HepG2 (cell line): ENCODE data around the gene AARS1. TPM values are rescaled to one million over a fixed set of nuclear protein-coding genes. Genes with fewer than 3 reads are reported as not detected.

Experiments
- ATF6 ChIP-seq: sonication (generic); formaldehyde crosslinking; conservative IDR thresholded peaks from 2 replicates; pipeline ENCODE4 v1.4.0; 2020; ENCODE audit warnings: missing genetic modification reagents
- BHLHE40 ChIP-seq: IDR thresholded peaks from 2 replicates; pipeline ENCODE4 v1.6.1; 2011; ENCODE audit warnings: low read length, improper control_type of control experiment
- BRCA1 ChIP-seq: sonication (generic); formaldehyde crosslinking; IDR thresholded peaks from 2 replicates; pipeline ENCODE4 v1.4.0; 2020; ENCODE audit warnings: missing genetic modification reagents
- FOXJ3 ChIP-seq: sonication (generic); formaldehyde crosslinking; IDR thresholded peaks from 2 replicates; pipeline ENCODE4 v1.4.0; 2020; ENCODE audit warnings: missing genetic modification reagents, mild to moderate bottlenecking, borderline replicate concordance
- IRF9 ChIP-seq: sonication (generic); formaldehyde crosslinking; IDR thresholded peaks from 2 replicates; pipeline ENCODE4 v1.8.0; 2022; ENCODE audit warnings: missing genetic modification reagents, mild to moderate bottlenecking, borderline replicate concordance
- KAT8 ChIP-seq: IDR thresholded peaks from 2 replicates; pipeline ENCODE4 v1.6.1; 2016; ENCODE audit warnings: missing genetic modification reagents, missing compliant biosample characterization
- KDM4B ChIP-seq: sonication (generic); formaldehyde crosslinking; IDR thresholded peaks from 2 replicates; pipeline ENCODE4 v1.4.0; 2020; ENCODE audit warnings: missing genetic modification reagents
- MEF2D ChIP-seq: sonication (generic); formaldehyde crosslinking; IDR thresholded peaks from 2 replicates; pipeline ENCODE4 v1.5.1; 2020; ENCODE audit warnings: mild to moderate bottlenecking, missing genetic modification reagents
- NONO ChIP-seq, 2 experiments: fragments of 450-650 bp in 1 of 2; sonication (generic) in 1 of 2; formaldehyde crosslinking in 1 of 2; IDR thresholded peaks in 1 of 2; conservative IDR thresholded peaks in 1 of 2; 2 replicates each; pipeline versions ENCODE4 v1.6.1 to v1.8.0; 2017 to 2022; ENCODE audit warnings: mild to moderate bottlenecking in 1 of 2, missing genetic modification reagents in 1 of 2, moderate library complexity in 1 of 2
- ONECUT2 ChIP-seq: sonication (generic); formaldehyde crosslinking; IDR thresholded peaks from 2 replicates; pipeline ENCODE4 v1.4.0; 2020; ENCODE audit warnings: missing genetic modification reagents
- SOX5 ChIP-seq: IDR thresholded peaks from 2 replicates; pipeline ENCODE4 v1.6.1; 2016; ENCODE audit warnings: borderline replicate concordance
- ZBTB33 ChIP-seq: sonication (generic); formaldehyde crosslinking; IDR thresholded peaks from 2 replicates; pipeline ENCODE4 v1.4.0; 2020; ENCODE audit warnings: missing genetic modification reagents
- ZBTB7B ChIP-seq: sonication (generic); formaldehyde crosslinking; IDR thresholded peaks from 2 replicates; pipeline ENCODE4 v1.4.0; 2020; ENCODE audit warnings: missing genetic modification reagents
- ZNF432 ChIP-seq: sonication (generic); formaldehyde crosslinking; IDR thresholded peaks from 2 replicates; pipeline ENCODE4 v1.5.0; 2020; ENCODE audit warnings: missing genetic modification reagents, mild to moderate bottlenecking, borderline replicate concordance
- ZNF558 ChIP-seq: sonication (generic); formaldehyde crosslinking; IDR thresholded peaks from 2 replicates; pipeline ENCODE4 v1.9.0; 2022; ENCODE audit warnings: mild to moderate bottlenecking, missing genetic modification reagents, borderline replicate concordance
- ZNF629 ChIP-seq: sonication (generic); formaldehyde crosslinking; conservative IDR thresholded peaks from 2 replicates; pipeline ENCODE4 v1.5.0; 2020; ENCODE audit warnings: missing genetic modification reagents
- ZSCAN22 ChIP-seq: sonication (generic); formaldehyde crosslinking; IDR thresholded peaks from 2 replicates; pipeline ENCODE4 v1.4.0; 2020; ENCODE audit warnings: mild to moderate bottlenecking, missing genetic modification reagents
- polyA plus RNA-seq, 8 experiments: library from polyadenylated mRNA; depleted of rRNA in 3 of 8; stranded (reverse) in 7 of 8; unstranded in 1 of 8; fragments of >200 nt; fragmentation: Illumina TruSeq in 4 of 8; extraction: Trizol in 4 of 8; gene quantifications; 2 replicates each; pipeline versions ENCODE4 v1.2.1 to v1.2.3, GENCODE V29; 2011 to 2016; ENCODE audit warnings: low read depth in 4 of 8, missing spikeins in 1 of 8, mixed read lengths in 1 of 8; ENCODE audit not compliant: insufficient read depth in 1 of 8
- total RNA-seq, 5 experiments: library from RNA; depleted of rRNA; stranded (reverse); fragments of >200 nt; fragmentation: Illumina TruSeq; extraction: Trizol; gene quantifications; 2 replicates each; pipeline ENCODE4 v1.2.3, GENCODE V29; 2016; ENCODE audit warnings: low read depth in 1 of 5
- TF ChIP-seq, protein P1 (sequence below): sonication (generic); formaldehyde crosslinking; IDR thresholded peaks from 2 replicates; pipeline ENCODE4 v1.4.0; 2020; ENCODE audit warnings: missing genetic modification reagents, mild to moderate bottlenecking, borderline replicate concordance
- TF ChIP-seq, protein P2 (sequence below): sonication (generic); formaldehyde crosslinking; IDR thresholded peaks from 2 replicates; pipeline ENCODE4 v1.5.0; 2020; ENCODE audit warnings: missing genetic modification reagents, mild to moderate bottlenecking, borderline replicate concordance

Gene AARS1
- total and polyA plus RNA-seq, 2 of the 13 experiments (the other 11 are each of a cell fraction or from before 2014, with no cell fraction given) = 107 to 132 TPM

- TF ChIP-seq, protein P1, sequence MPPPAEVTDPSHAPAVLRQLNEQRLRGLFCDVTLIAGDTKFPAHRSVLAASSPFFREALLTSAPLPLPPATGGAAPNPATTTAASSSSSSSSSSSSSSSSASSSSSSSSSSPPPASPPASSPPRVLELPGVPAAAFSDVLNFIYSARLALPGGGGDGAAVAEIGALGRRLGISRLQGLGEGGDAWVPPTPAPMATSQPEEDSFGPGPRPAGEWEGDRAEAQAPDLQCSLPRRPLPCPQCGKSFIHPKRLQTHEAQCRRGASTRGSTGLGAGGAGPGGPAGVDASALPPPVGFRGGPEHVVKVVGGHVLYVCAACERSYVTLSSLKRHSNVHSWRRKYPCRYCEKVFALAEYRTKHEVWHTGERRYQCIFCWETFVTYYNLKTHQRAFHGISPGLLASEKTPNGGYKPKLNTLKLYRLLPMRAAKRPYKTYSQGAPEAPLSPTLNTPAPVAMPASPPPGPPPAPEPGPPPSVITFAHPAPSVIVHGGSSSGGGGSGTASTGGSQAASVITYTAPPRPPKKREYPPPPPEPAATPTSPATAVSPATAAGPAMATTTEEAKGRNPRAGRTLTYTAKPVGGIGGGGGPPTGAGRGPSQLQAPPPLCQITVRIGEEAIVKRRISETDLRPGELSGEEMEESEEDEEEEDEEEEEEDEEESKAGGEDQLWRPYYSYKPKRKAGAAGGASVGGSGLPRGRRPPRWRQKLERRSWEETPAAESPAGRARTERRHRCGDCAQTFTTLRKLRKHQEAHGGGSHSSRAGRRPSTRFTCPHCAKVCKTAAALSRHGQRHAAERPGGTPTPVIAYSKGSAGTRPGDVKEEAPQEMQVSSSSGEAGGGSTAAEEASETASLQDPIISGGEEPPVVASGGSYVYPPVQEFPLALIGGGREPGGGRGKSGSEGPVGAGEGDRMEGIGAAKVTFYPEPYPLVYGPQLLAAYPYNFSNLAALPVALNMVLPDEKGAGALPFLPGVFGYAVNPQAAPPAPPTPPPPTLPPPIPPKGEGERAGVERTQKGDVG = no peak
- TF ChIP-seq, protein P2, sequence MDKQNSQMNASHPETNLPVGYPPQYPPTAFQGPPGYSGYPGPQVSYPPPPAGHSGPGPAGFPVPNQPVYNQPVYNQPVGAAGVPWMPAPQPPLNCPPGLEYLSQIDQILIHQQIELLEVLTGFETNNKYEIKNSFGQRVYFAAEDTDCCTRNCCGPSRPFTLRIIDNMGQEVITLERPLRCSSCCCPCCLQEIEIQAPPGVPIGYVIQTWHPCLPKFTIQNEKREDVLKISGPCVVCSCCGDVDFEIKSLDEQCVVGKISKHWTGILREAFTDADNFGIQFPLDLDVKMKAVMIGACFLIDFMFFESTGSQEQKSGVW (CRISPR knock-in tag) = no peak
- TF ChIP-seq ATF6 = no peak
- no peak for TF ChIP-seq IRF9 (CRISPR knock-in tag)
- no peak; the same call in 1 of the 2 replicates for TF ChIP-seq SOX5
- no peak for TF ChIP-seq ZNF432
- no peak for TF ChIP-seq ZBTB33 (CRISPR knock-in tag)
- peak; percentile 49; the same call in 1 of the 2 replicates for TF ChIP-seq ZNF629
- no peak for TF ChIP-seq BHLHE40
- TF ChIP-seq ZSCAN22 (CRISPR knock-in tag) = peak; percentile 18; the same call in 1 of the 2 replicates
- TF ChIP-seq KAT8 (CRISPR knock-in tag) = no peak
- no peak for TF ChIP-seq BRCA1 (CRISPR knock-in tag)
- TF ChIP-seq KDM4B (CRISPR knock-in tag) = no peak
- TF ChIP-seq ONECUT2 = 0 out of 2 replicates have a peak, but pooled peaks have one; percentile 19
- no peak for TF ChIP-seq NONO (IDR thresholded peaks at IDR 0.05)
- peak; percentile 31; the same call in 1 of the 2 replicates for TF ChIP-seq NONO (CRISPR knock-in tag; conservative IDR thresholded peaks at IDR 0.05)
- peak; percentile 18; the same call in 1 of the 2 replicates for TF ChIP-seq ZNF558 (CRISPR knock-in tag)
- TF ChIP-seq FOXJ3 (CRISPR knock-in tag) = no peak
- no peak for TF ChIP-seq MEF2D (CRISPR knock-in tag)
- peak; percentile 68 for TF ChIP-seq ZBTB7B (CRISPR knock-in tag)
These were observed 38.3 kb downstream of the AARS1 start (continued) for GRCh38 chr16:70250748-70251628.
